ENCODE measurements around the gene CATSPERZ. TPM values are rescaled to one million over a fixed set of nuclear protein-coding genes. Genes with fewer than 3 reads are reported as not detected.

CATSPERZ gene
- total and polyA plus RNA-seq, 4 donors, result 0.50 to 1.6 (median 1.0) TPM

DNA sequence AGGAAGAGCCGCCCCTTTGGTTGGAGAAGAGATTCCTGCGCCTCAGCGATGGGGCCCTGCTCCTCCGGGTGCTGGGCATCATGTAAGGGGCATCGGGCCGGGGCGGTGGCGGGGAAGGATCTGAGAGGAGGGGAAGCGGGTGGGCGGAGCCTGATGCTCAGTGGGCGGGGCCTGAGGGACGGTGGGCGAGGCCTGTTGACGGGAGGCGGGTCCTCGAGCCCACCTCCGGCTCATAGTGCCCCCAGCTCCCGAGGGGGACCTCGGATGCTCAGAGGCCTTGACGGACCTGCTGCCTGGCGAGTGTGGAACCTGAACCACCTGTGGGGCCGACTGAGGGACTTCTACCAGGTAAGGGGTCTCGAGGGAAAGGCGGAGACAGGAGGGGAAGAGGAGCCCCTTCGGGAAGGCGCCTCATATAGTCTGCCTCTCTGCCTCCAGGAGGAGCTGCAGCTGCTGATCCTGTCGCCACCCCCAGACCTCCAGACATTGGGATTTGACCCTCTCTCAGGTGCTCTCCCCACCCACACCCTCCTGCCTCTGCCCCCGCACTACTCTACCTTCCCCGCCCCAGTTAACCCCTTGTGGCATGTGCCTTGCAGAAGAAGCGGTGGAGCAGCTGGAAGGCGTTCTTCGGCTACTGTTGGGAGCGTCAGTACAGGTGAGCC is 40.6 kb downstream of the CATSPERZ start:
- Histone ChIP-seq H3K4me1 (ENCODE audit: control insufficient read depth, insufficient read depth, low read length) (peaks cover 30% of the 10 kb centered on the region), H3K36me3 (ENCODE audit: control insufficient read depth, insufficient read depth, low read length) (peaks cover 11% of the 10 kb centered on the region), H3K9me3 (ENCODE audit: control insufficient read depth, insufficient read depth, low read length) (no peaks in the 10 kb centered on the region), H3K4me3 (ENCODE audit: low read depth, low read length) (no peak overlapping the region), H3K27me3 (ENCODE audit: control insufficient read depth, insufficient read depth, low read length) (peaks cover 21% of the 10 kb centered on the region), H3K27ac (ENCODE audit: low read depth, low read length) (no peak overlapping the region)
- DNase-seq (ENCODE audit: low read depth in 4 of 6, low spot score in 6 of 6), result no peak
- WGBS (ENCODE audit: insufficient coverage), result 13% methylated on average over 30 of the region's 33 CpGs

DNA sequence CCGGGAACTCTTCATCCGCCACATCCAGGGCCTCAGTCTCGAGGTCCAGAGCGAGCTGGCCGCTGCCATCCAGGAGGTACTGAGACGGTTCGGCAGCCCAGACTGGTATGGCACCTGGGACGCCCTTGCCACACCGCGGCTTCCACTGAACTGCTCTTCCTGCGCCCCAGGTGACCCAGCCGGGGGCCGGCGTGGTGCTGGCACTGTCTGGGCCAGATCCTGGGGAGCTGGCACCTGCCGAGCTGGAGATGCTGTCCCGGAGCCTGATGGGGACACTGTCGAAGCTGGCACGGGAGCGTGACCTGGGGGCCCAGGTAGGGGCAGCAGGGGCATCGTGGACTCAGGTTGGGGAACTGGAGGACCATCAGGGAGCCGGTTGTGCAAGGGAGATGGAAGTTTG is 41.3 kb downstream of the CATSPERZ start:
- H3K4me3 ChIP-seq (ENCODE audit: low read depth, low read length), result no peak overlapping the region
- WGBS (ENCODE audit: insufficient coverage), result 79% methylated on average over 21 of the region's 21 CpGs
- H3K4me1 ChIP-seq (ENCODE audit: control insufficient read depth, insufficient read depth, low read length), result peaks cover 30% of the 10 kb centered on the region
- no peak for DNase-seq (ENCODE audit: low read depth in 4 of 6, low spot score in 6 of 6)
- no peaks in the 10 kb centered on the region for H3K9me3 ChIP-seq (ENCODE audit: control insufficient read depth, insufficient read depth, low read length)
- H3K36me3 ChIP-seq (ENCODE audit: control insufficient read depth, insufficient read depth, low read length), result peaks cover 11% of the 10 kb centered on the region
- peaks cover 21% of the 10 kb centered on the region for H3K27me3 ChIP-seq (ENCODE audit: control insufficient read depth, insufficient read depth, low read length)
- H3K27ac ChIP-seq (ENCODE audit: low read depth, low read length), result no peak overlapping the region

DNA sequence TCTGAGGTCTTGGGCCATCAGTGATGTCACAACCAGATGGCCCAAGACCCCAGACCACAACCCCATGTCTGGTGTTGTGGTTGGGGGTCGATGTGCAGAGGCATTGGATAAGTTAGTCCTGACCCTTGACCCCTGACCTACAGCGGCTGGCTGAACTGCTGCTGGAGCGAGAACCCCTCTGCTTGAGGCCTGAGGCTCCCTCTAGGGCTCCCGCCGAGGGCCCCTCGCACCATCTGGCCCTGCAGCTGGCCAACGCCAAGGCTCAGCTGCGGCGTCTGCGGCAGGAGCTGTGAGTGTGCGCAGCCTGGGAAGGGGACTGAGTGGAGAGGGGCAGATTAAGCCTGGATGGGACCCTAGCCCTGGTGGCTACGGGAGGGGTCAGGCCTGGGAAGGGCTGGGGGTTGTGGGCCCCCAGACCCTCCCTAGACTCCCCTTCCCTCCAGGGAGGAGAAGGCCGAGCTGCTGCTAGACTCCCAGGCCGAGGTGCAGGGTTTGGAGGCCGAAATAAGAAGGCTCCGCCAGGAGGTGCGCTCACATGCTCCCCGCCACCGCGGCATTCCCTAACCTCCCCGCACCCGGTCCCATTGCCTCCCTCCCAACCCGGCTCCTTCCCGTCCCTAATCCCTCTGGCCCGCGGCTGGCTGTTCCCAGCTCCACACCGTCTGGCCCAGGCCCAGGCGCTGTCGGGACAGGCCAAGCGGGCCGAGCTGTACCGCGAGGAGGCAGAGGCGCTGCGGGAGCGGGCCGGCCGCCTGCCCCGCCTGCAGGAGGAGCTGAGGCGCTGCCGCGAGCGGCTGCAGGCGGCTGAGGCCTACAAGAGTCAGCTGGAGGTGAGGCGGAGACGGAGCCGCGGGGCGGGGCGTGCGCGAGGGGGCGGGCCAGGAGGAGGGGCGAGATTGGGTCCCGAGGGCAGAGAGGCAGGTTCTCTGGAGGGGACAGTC is 42.0 kb downstream of the CATSPERZ start:
- peak overlapping the region; percentile 33 for H3K4me3 ChIP-seq (ENCODE audit: low read depth, low read length)

DNA sequence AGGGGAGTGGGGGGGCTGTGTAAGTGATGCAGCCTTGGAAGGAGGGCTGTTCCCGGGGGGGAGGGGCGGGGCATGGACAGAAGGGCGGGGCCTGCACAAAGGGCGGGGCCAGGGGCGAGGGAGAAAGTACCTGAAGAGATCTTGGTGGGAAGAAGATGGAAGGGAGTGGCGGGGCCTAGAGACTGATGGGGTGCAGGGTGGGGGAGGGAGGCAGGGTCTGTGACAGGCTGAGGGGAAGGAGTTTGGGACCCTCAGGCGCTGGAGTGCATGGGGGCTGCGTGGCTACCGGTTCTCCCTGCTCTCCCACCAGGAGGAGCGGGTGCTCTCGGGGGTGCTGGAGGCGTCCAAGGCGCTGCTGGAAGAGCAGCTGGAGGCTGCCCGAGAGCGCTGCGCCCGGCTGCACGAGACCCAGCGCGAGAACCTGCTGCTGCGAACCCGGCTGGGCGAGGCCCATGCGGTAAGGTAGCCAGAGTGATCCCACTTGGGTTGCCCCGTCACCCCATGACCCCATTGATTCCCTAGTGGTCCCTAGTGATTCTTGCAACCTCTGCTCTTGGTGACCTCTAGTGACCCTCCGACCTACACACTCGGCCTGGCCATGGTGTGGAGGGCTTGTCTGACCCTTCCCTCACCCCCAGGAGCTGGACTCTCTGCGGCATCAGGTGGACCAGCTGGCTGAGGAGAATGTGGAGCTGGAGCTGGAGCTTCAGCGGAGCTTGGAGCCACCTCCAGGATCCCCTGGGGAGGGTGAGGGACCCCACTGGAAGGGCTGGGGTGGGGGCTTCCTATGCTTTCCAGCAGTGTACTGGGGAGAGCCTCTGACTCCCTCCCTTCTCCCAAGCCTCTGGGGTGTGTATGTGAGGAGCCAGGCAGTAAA is 42.9 kb downstream of the CATSPERZ start:
- Histone ChIP-seq H3K27ac (ENCODE audit: low read depth, low read length) (no peak overlapping the region), H3K4me3 (ENCODE audit: low read depth, low read length) (no peak overlapping the region), H3K9me3 (ENCODE audit: control insufficient read depth, insufficient read depth, low read length) (no peaks in the 10 kb centered on the region), H3K4me1 (ENCODE audit: control insufficient read depth, insufficient read depth, low read length) (peaks cover 32% of the 10 kb centered on the region), H3K27me3 (ENCODE audit: control insufficient read depth, insufficient read depth, low read length) (peaks cover 21% of the 10 kb centered on the region), H3K36me3 (ENCODE audit: control insufficient read depth, insufficient read depth, low read length) (peaks cover 11% of the 10 kb centered on the region)
- no peak for DNase-seq (ENCODE audit: low read depth in 4 of 6, low spot score in 6 of 6)
- WGBS (ENCODE audit: insufficient coverage), result 56% methylated on average over 18 of the region's 29 CpGs

More for the DNA sequence above, 42.0 kb downstream of the CATSPERZ start:
- Histone ChIP-seq H3K36me3 (ENCODE audit: control insufficient read depth, insufficient read depth, low read length) (peaks cover 11% of the 10 kb centered on the region), H3K9me3 (ENCODE audit: control insufficient read depth, insufficient read depth, low read length) (no peaks in the 10 kb centered on the region), H3K27ac (ENCODE audit: low read depth, low read length) (peak overlapping the region; percentile 57), H3K27me3 (ENCODE audit: control insufficient read depth, insufficient read depth, low read length) (peaks cover 21% of the 10 kb centered on the region), H3K4me1 (ENCODE audit: control insufficient read depth, insufficient read depth, low read length) (peaks cover 30% of the 10 kb centered on the region)
- DNase-seq (ENCODE audit: low read depth in 4 of 6, low spot score in 6 of 6), result peak in 2 of 6 donors; percentile 68 to 81
- 15% methylated on average over 53 of the region's 55 CpGs for WGBS (ENCODE audit: insufficient coverage)

DNA sequence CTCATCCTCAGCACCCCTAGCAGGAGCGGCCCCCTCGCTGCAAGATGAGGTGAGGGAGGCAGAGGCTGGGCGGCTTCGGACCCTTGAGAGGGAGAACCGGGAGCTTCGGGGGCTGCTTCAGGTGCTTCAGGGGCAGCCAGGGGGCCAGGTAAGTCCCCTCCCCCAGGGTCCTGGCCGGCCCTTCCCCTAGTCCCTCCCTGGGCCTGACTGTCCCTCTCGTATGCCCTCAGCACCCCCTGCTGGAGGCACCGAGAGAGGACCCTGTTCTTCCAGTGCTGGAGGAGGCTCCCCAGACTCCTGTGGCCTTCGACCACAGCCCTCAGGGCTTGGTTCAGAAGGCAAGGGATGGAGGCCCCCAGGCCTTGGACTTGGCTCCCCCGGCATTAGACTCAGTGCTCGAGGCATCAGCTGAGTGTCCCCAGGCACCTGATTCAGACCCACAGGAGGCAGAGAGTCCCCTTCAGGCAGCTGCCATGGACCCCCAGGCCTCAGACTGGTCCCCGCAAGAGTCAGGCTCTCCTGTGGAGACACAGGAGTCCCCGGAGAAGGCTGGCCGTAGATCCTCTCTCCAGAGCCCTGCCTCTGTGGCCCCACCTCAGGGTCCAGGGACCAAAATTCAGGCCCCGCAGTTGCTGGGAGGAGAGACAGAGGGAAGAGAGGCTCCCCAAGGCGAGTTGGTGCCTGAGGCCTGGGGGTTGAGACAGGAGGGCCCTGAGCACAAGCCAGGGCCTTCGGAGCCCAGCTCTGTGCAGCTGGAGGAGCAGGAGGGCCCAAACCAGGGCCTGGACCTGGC is 43.8 kb downstream of the CATSPERZ start:
- H3K36me3 ChIP-seq (ENCODE audit: control insufficient read depth, insufficient read depth, low read length), result peaks cover 11% of the 10 kb centered on the region
- peaks cover 21% of the 10 kb centered on the region for H3K27me3 ChIP-seq (ENCODE audit: control insufficient read depth, insufficient read depth, low read length)
- DNase-seq (ENCODE audit: low read depth in 4 of 6, low spot score in 6 of 6), result no peak
- no peaks in the 10 kb centered on the region for H3K9me3 ChIP-seq (ENCODE audit: control insufficient read depth, insufficient read depth, low read length)
- 83% methylated on average over 17 of the region's 18 CpGs for WGBS (ENCODE audit: insufficient coverage)
- H3K27ac ChIP-seq (ENCODE audit: low read depth, low read length), result no peak overlapping the region
- H3K4me1 ChIP-seq (ENCODE audit: control insufficient read depth, insufficient read depth, low read length), result peaks cover 37% of the 10 kb centered on the region
- no peak overlapping the region for H3K4me3 ChIP-seq (ENCODE audit: low read depth, low read length)

DNA sequence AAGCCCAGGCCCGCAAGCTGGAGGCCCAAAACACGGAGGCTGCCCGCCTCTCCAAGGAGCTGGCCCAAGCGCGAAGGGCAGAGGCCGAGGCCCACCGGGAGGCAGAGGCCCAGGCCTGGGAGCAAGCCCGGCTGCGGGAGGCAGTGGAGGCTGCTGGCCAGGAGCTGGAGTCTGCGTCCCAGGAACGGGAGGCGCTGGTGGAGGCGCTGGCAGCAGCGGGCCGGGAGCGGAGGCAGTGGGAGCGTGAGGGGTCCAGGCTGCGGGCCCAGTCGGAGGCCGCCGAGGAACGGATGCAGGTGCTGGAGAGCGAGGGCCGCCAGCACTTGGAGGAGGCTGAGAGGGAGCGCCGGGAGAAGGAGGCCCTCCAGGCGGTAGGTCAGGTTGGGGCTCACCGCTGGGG is 44.6 kb downstream of the CATSPERZ start:
- H3K36me3 ChIP-seq (ENCODE audit: control insufficient read depth, insufficient read depth, low read length), result peaks cover 11% of the 10 kb centered on the region
- WGBS (ENCODE audit: insufficient coverage), result 93% methylated on average over 28 of the region's 28 CpGs
- no peak overlapping the region for H3K27ac ChIP-seq (ENCODE audit: low read depth, low read length)
- peaks cover 37% of the 10 kb centered on the region for H3K4me1 ChIP-seq (ENCODE audit: control insufficient read depth, insufficient read depth, low read length)
- H3K27me3 ChIP-seq (ENCODE audit: control insufficient read depth, insufficient read depth, low read length), result peaks cover 21% of the 10 kb centered on the region
- H3K9me3 ChIP-seq (ENCODE audit: control insufficient read depth, insufficient read depth, low read length), result no peaks in the 10 kb centered on the region
- DNase-seq (ENCODE audit: low read depth in 4 of 6, low spot score in 6 of 6), result no peak
- no peak overlapping the region for H3K4me3 ChIP-seq (ENCODE audit: low read depth, low read length)

DNA sequence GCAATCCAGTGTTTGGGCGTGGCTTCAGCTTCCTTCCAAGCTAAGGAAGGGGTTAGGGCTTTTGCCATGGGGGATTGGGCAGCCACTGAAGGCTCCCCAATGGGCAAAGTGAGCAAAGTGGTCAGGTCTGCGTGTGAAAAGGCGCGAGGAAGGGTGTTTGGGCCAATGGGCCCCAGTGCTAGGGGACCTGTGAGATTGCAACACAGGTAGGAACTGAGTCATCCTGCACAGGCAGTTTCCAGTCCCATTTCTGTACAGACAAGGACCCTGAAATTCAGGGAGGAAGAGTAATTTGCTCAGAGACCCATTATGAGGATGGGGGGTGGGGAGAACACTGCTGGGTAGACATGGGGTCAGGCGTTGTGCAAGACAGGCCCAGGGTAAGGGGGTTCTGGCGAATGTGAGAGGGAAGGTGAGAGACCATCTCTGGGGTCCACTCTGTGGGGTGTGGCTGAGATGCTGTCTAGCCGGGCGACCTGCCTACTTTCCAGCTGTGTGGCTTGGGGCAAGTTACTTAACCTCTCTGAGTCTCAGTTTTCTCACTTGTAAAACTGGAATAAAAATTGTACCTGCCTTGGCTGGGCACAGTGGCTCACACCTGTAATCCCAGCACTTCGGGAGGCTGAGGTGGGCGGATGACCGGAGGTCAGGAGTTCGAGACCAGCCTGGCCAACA is 47.2 kb downstream of the CATSPERZ start:
- peaks cover 24% of the 10 kb centered on the region for H3K4me1 ChIP-seq (ENCODE audit: control insufficient read depth, insufficient read depth, low read length)
- H3K9me3 ChIP-seq (ENCODE audit: control insufficient read depth, insufficient read depth, low read length), result no peaks in the 10 kb centered on the region
- H3K27ac ChIP-seq (ENCODE audit: low read depth, low read length), result no peak overlapping the region
- H3K4me3 ChIP-seq (ENCODE audit: low read depth, low read length), result no peak overlapping the region
- no peak for DNase-seq (ENCODE audit: low read depth in 4 of 6, low spot score in 6 of 6)
- 80% methylated on average over 12 of the region's 12 CpGs for WGBS (ENCODE audit: insufficient coverage)
- peaks cover 17% of the 10 kb centered on the region for H3K36me3 ChIP-seq (ENCODE audit: control insufficient read depth, insufficient read depth, low read length)
- peaks cover 5% of the 10 kb centered on the region for H3K27me3 ChIP-seq (ENCODE audit: control insufficient read depth, insufficient read depth, low read length)

DNA sequence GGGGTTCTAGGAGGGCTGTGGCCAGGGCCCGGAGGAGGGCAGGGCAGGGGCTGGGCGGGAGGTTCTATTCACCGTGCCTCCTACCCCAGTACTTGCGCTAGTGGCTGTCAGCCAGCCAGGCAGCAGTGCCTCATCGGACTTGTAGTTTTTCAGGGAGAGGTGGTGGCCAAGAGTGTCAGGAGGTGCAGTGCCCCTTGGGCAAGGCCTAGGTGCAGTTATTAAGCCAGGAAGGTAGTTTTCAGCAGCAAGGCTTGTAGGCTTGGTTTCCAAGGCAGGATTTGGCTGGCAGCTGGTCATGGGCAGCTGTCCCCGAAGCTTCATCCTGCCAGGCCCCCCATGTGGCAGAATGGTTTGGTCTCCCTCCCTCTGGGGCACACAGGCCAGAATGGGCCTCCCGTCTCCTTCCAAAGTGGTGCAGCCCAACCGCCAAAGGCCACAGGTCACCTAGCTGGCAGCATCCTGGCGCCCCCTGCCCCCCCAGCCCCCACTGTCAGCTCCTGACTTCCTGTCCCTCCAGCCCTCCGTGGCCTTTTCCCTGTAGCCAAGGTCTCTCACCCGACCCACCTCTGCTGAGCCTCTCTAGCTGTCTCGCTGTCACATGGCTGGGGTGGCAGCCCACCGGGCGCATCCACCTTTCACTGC is 48.3 kb downstream of the CATSPERZ start:
- Histone ChIP-seq H3K4me1 (ENCODE audit: control insufficient read depth, insufficient read depth, low read length) (peaks cover 21% of the 10 kb centered on the region), H3K4me3 (ENCODE audit: low read depth, low read length) (no peak overlapping the region), H3K9me3 (ENCODE audit: control insufficient read depth, insufficient read depth, low read length) (no peaks in the 10 kb centered on the region), H3K27ac (ENCODE audit: low read depth, low read length) (no peak overlapping the region), H3K36me3 (ENCODE audit: control insufficient read depth, insufficient read depth, low read length) (peaks cover 17% of the 10 kb centered on the region), H3K27me3 (ENCODE audit: control insufficient read depth, insufficient read depth, low read length) (peaks cover under 1% of the 10 kb centered on the region)
- DNase-seq (ENCODE audit: low read depth in 4 of 6, low spot score in 6 of 6), result peak in 1 of 6 donors; percentile 44
- WGBS (ENCODE audit: insufficient coverage), result 52% methylated on average over 12 of the region's 14 CpGs
